GM18511 (cell line): ENCODE measurements around the gene GPR183.
A peak's percentile ranks its signal among the peaks of the same experiment; 100 is the strongest.

Experiments
- ATAC-seq: cut with Tn5 transposase; IDR thresholded peaks from one replicate; pipeline ENCODE4 v1.9.1; 2021; ENCODE audit warnings: mild to moderate bottlenecking, moderate library complexity; ENCODE audit not compliant: unreplicated experiment

GPR183 gene

GRCh38 chr13:99296398-99296797, 10.8 kb downstream of the GPR183 start:
- peak; percentile 76 for ATAC-seq

GRCh38 chr13:99295488-99296252, 11.5 kb downstream of the GPR183 start:
- ATAC-seq: no peak

DNA sequence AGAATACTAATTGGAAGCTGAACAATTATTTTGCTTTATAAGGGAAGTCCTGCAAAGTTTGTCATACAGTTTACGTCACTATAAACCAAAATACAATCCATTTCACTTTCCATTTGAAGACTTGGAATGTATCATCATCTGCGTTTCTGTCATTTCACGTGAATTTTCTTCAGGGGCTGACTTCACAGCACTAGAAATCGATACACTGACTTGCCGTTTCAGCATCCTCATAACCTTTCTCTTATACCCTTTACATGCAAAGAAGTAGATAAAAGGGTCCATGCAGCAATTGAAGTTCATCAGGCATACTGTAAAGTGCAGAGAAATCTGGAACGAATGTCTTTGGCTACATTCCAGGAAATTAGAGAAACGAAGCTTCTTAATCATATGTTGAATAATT, 12.2 kb downstream of the GPR183 start:
- no peak for ATAC-seq

DNA sequence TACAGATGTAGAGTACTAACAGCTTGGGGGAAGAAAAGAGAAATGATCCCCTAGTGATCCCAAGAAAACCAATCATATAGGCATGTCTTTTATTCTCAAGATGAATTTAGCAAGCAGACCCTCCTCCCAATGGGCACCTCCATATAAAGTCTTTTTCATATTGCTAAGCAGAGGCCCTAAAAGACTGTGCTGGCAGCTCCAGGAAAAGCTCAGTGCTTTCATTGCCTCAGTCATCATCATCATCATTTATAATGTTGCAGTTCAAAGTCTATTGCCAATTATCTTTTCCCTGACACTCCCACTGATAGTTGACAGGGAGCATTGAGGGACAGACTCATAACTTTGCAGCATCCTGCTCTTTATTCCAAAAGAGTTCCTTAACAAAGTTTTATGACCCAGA, 13.0 kb downstream of the GPR183 start:
- no peak for ATAC-seq

DNA sequence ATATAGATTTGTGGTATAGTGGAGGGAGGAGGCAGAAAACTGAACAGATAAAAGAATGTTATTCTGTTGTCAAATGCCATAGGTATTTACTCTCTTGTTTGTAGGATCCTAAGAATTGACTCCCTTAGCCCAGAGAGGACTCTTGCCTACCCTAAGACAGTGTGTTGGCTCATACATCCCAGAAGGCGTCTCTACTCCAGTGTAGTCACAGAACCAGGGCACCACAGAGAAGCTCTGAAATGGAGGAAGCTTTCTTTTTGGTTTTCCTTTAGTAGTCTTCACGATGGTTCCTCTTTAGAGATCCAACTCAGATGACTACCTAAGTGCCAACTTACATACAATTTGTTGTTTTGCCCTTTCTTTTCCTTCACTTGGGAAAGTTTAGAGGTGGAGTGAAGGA, 14.0 kb downstream of the GPR183 start:
- no peak for ATAC-seq

- ATAC-seq: no peak
These were observed 16.3 kb downstream of the GPR183 start for GRCh38 chr13:99290894-99291293.

DNA sequence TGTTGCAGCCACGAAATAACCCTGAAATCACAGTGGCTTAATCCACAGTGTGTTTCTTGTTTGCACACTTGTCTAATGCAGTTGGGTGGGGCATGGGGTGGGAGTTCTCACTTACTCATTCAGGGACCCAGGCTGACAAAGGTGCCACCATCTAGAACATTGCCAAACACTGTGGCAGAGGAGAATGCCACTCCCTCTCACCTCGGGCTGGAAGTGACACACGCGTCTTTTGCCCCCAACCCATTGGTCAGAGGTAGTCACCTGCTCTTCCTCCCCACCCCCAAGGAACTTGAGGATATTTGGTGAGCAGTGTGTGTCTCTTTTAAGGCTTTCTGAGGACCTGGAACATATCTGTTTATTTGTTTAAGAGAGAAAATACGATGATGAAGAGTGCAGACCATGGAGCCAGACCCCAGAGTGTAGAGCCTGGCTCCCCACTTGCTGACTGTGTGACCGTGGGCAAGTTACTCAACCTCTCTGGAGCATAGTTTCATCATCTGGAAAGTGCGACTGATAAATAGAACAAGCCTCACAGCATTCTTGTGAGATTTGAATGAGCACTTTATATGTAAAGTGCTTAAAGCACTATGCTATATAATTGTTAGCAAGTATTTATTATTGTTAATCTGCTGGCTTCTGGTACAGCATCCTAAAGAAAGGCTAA, 17.4 kb downstream of the GPR183 start:
- ATAC-seq: no peak

DNA sequence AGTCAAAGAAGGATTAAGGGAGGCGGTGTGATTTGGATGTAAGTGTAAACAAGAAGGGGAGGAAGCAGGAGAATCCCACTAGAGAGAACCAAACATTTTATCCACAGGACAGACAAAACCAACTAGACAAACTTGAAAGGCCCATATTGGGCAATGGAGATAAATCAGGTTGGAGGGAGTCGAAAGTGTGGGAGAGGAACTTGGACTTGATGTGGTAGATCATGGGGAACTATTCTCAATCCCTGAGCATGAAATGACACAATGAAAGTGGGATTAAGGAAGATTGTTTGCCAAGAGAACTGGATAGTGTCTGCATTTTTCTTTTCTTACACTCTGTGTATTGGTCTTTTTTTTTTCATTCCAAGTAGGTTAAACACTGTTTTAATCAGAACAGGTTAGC, 17.9 kb downstream of the GPR183 start:
- no peak for ATAC-seq

- peak; percentile 97 for ATAC-seq
These were observed 19.1 kb downstream of the GPR183 start for GRCh38 chr13:99288089-99288488.

DNA sequence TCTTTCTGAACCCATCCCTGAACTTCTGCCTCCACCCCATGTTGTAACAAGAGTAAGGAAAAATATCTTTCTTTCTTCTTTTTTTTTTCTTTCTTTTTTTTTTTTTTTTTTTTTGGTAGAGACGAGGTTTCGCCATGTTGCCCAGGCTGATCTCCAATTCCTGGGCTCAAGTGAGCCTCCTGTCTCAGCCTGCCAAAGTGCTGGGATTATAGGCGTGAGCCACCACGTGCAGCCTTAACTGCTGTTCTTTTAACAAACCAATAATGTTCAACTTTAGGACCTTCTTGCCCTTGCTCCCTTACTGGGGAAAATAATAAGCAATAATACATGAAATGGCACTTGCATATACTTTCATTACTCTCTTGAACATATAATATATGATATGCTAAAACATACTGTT, 19.6 kb downstream of the GPR183 start:
- peak; percentile 28 for ATAC-seq

GRCh38 chr13:99285432-99286182, 21.6 kb downstream of the GPR183 start:
- no peak for ATAC-seq

DNA sequence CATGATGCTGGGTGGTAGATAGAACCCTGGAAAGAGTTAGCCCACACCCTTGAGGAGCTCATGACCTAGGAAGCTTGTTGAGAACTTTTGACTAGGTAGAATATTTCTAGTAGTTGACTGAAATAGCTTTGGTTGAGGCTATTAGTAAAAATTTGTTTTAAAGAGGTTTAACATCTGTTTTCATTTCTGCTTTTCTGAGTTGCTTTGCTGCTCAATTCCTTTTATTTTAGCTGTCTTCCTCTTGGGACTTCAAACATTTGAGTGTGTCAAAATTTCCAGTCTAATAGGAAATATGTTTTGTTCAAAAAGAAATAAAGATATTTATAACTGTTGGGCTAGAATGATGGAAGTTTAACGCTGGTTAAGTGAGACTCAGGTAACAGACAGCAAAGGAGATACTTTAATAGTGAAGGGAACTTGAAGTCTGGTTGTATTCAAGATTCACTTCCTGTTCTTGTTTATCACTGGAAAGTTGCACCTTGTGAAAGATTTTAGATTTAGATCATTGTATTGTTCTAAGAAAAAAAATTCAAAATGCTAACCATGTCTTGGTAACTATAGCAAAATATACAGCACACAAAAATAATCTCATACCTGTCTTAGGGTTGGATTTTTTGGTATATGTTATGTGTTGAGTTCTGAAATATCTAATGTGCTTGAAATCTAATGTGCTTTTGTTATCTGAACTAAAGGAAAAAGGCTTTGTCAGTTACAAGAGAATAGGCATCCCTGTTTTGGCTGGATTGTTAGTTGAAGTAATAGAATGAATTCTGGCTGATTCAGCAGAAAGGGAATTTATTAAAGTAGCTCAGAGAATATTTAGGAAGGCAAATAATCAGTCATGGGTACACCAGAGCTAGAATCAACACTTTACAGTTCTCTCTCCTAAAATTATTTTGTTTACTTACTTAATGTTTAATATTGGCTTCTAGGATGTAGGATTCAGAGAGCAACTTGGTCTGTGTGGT, 24.7 kb downstream of the GPR183 start:
- peak; percentile 74 for ATAC-seq

- ATAC-seq: peak; percentile 84
These were observed 25.4 kb downstream of the GPR183 start for GRCh38 chr13:99281811-99282263.

GRCh38 chr13:99280166-99280565, 27.0 kb downstream of the GPR183 start:
- ATAC-seq: no peak

GRCh38 chr13:99279637-99280036, 27.6 kb downstream of the GPR183 start:
- ATAC-seq: no peak

DNA sequence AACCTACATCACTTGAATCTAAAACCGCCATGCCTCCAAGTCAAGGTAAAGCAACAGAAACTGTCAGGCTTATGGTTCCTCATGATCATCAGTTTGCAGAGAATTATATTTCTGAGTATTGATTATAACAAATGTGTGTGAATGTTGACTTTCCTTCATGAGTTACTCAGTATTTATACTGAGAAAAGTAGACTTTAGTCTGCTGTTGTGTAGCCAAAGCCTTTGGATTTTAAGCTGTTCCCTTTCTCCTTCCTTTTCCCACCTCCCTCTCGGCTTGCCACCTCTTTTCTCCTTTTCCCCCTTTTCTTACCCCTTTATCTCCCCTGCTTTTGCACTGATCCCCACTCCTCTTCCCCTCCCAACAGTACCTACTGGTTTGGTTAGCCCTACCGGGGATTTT, 28.4 kb downstream of the GPR183 start:
- no peak for ATAC-seq

- ATAC-seq: no peak
These were observed 29.0 kb downstream of the GPR183 start for GRCh38 chr13:99278200-99278599.

GRCh38 chr13:99277629-99278028, 29.6 kb downstream of the GPR183 start:
- ATAC-seq: no peak

DNA sequence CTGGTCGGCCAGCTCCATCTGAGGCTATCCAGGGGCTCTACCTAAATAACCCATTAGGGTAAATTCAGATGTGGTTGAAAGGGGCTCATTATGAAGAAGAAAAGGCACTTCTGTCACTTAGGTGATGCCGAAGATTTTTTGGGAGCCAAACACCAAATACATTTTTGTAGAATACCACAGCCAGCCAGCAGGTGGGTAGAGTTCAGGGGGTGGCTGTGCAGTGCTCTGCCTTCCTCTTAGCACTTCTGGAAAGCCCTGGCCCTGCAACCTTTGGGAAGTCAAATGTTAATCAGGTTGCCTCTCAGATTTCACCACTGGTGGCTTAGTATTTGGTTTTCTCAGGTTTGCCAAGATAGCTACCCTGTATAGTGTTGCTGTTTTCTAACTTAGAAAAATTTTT, 30.5 kb downstream of the GPR183 start:
- no peak for ATAC-seq

- no peak for ATAC-seq
These were observed 32.1 kb downstream of the GPR183 start for GRCh38 chr13:99275093-99275469.

GRCh38 chr13:99273128-99273527, 34.1 kb downstream of the GPR183 start:
- no peak for ATAC-seq
